ENCODE results near the gene KLHL10.

GRCh38 chr17:41864498-41864835, 26.8 kb downstream of the KLHL10 start:
- TF ChIP-seq JUND (IDR thresholded peaks at IDR 0.05; ENCODE audit: borderline replicate concordance, low read depth, low read length) (no peak), JUND (tag; IDR thresholded peaks at IDR 0.05; ENCODE audit: borderline replicate concordance, low read depth, low read length) (no peak), MYC (IDR thresholded peaks at IDR 0.05; ENCODE audit: low read depth, low read length) (no peak), MYC (CRISPR knock-in tag; IDR thresholded peaks at IDR 0.05; ENCODE audit: borderline replicate concordance, low read depth) (no peak), PHTF2 (CRISPR knock-in tag; IDR thresholded peaks at IDR 0.05) (no peak), EP300 (IDR thresholded peaks at IDR 0.05; ENCODE audit: low read length) (no peak), POLR2AphosphoS5 (IDR thresholded peaks at IDR 0.05; ENCODE audit: control insufficient read depth, insufficient read depth, low read depth, low read length) (no peak), ELF4 (CRISPR knock-in tag; IDR thresholded peaks at IDR 0.05) (no peak), ZNF3 (CRISPR knock-in tag; IDR thresholded peaks at IDR 0.05) (no peak), TAF1 (IDR thresholded peaks at IDR 0.05; ENCODE audit: control insufficient read depth, extremely low read depth, insufficient read depth, low read length, severe bottlenecking) (no peak), CAMTA2 (CRISPR knock-in tag; conservative IDR thresholded peaks at IDR 0.05) (no peak), RFX5 (IDR thresholded peaks at IDR 0.05; ENCODE audit: low read depth, low read length) (no peak)
- TF ChIP-seq, protein P1, sequence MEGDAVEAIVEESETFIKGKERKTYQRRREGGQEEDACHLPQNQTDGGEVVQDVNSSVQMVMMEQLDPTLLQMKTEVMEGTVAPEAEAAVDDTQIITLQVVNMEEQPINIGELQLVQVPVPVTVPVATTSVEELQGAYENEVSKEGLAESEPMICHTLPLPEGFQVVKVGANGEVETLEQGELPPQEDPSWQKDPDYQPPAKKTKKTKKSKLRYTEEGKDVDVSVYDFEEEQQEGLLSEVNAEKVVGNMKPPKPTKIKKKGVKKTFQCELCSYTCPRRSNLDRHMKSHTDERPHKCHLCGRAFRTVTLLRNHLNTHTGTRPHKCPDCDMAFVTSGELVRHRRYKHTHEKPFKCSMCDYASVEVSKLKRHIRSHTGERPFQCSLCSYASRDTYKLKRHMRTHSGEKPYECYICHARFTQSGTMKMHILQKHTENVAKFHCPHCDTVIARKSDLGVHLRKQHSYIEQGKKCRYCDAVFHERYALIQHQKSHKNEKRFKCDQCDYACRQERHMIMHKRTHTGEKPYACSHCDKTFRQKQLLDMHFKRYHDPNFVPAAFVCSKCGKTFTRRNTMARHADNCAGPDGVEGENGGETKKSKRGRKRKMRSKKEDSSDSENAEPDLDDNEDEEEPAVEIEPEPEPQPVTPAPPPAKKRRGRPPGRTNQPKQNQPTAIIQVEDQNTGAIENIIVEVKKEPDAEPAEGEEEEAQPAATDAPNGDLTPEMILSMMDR (IDR thresholded peaks at IDR 0.05 in 2 of 3, conservative IDR thresholded peaks at IDR 0.05 in 1 of 3; ENCODE audit: insufficient read depth in 2 of 3, low read depth in 1 of 3, low read length in 3 of 3): no peak
- TF ChIP-seq, protein P2, sequence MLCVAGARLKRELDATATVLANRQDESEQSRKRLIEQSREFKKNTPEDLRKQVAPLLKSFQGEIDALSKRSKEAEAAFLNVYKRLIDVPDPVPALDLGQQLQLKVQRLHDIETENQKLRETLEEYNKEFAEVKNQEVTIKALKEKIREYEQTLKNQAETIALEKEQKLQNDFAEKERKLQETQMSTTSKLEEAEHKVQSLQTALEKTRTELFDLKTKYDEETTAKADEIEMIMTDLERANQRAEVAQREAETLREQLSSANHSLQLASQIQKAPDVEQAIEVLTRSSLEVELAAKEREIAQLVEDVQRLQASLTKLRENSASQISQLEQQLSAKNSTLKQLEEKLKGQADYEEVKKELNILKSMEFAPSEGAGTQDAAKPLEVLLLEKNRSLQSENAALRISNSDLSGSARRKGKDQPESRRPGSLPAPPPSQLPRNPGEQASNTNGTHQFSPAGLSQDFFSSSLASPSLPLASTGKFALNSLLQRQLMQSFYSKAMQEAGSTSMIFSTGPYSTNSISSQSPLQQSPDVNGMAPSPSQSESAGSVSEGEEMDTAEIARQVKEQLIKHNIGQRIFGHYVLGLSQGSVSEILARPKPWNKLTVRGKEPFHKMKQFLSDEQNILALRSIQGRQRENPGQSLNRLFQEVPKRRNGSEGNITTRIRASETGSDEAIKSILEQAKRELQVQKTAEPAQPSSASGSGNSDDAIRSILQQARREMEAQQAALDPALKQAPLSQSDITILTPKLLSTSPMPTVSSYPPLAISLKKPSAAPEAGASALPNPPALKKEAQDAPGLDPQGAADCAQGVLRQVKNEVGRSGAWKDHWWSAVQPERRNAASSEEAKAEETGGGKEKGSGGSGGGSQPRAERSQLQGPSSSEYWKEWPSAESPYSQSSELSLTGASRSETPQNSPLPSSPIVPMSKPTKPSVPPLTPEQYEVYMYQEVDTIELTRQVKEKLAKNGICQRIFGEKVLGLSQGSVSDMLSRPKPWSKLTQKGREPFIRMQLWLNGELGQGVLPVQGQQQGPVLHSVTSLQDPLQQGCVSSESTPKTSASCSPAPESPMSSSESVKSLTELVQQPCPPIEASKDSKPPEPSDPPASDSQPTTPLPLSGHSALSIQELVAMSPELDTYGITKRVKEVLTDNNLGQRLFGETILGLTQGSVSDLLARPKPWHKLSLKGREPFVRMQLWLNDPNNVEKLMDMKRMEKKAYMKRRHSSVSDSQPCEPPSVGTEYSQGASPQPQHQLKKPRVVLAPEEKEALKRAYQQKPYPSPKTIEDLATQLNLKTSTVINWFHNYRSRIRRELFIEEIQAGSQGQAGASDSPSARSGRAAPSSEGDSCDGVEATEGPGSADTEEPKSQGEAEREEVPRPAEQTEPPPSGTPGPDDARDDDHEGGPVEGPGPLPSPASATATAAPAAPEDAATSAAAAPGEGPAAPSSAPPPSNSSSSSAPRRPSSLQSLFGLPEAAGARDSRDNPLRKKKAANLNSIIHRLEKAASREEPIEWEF (CRISPR knock-in tag; IDR thresholded peaks at IDR 0.05): no peak
- TF ChIP-seq, protein P3, sequence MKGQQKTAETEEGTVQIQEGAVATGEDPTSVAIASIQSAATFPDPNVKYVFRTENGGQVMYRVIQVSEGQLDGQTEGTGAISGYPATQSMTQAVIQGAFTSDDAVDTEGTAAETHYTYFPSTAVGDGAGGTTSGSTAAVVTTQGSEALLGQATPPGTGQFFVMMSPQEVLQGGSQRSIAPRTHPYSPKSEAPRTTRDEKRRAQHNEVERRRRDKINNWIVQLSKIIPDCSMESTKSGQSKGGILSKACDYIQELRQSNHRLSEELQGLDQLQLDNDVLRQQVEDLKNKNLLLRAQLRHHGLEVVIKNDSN (CRISPR knock-in tag; IDR thresholded peaks at IDR 0.05): no peak
- TF ChIP-seq, protein P4, sequence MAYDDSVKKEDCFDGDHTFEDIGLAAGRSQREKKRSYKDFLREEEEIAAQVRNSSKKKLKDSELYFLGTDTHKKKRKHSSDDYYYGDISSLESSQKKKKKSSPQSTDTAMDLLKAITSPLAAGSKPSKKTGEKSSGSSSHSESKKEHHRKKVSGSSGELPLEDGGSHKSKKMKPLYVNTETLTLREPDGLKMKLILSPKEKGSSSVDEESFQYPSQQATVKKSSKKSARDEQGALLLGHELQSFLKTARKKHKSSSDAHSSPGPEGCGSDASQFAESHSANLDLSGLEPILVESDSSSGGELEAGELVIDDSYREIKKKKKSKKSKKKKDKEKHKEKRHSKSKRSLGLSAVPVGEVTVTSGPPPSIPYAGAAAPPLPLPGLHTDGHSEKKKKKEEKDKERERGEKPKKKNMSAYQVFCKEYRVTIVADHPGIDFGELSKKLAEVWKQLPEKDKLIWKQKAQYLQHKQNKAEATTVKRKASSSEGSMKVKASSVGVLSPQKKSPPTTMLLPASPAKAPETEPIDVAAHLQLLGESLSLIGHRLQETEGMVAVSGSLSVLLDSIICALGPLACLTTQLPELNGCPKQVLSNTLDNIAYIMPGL (CRISPR knock-in tag; IDR thresholded peaks at IDR 0.05): no peak

All from K562 (cell line).